Natural killer cell (primary cell): ENCODE data around the gene VPS26C. TPM values are rescaled to one million over a fixed set of nuclear protein-coding genes. Genes with fewer than 3 reads are reported as not detected.
A peak's percentile ranks its signal among the peaks of the same experiment; 100 is the strongest.

Source experiments
- ATAC-seq, 3 donors: fragments of 150-1000 bp in 2 of 3; fragments of 200-7000 bp in 1 of 3; cut with Tn5 transposase; 1 replicate in 1 of 3; 2 replicates in 2 of 3; pipeline ENCODE4 v1.10.0; 2021; ENCODE audit warnings: mild to moderate bottlenecking in 2 of 3, moderate library complexity in 2 of 3
- DNase-seq, 2 donors: peaks; one replicate each; pipeline versions ENCODE4 v3.0.0 to v3.0.0-alpha.2; 2013 to 2021; ENCODE audit warnings: mixed read lengths in 1 of 2
- H3K27ac ChIP-seq: one replicate; pipeline ENCODE4 v1.5.1; 2013; ENCODE audit warnings: mild to moderate bottlenecking, low read length
- H3K27me3 ChIP-seq: one replicate; pipeline ENCODE4 v1.6.1; 2013; ENCODE audit warnings: low read length; ENCODE audit not compliant: control insufficient read depth, insufficient read depth
- H3K36me3 ChIP-seq: one replicate; pipeline ENCODE4 v1.6.1; 2013; ENCODE audit warnings: low read length; ENCODE audit not compliant: control insufficient read depth, insufficient read depth
- H3K4me1 ChIP-seq: one replicate; pipeline ENCODE4 v1.6.1; 2013; ENCODE audit warnings: low read length; ENCODE audit not compliant: control insufficient read depth, insufficient read depth
- H3K4me3 ChIP-seq: one replicate; pipeline ENCODE4 v1.5.1; 2013; ENCODE audit warnings: low read length
- H3K9me3 ChIP-seq: one replicate; pipeline ENCODE4 v1.6.1; 2013; ENCODE audit warnings: low read length; ENCODE audit not compliant: control insufficient read depth, insufficient read depth
- H3K27ac Mint-ChIP-seq, 2 donors: one replicate each; pipeline ENCODE4 v1.8.0; 2022; ENCODE audit warnings: mild to moderate bottlenecking in 2 of 2, mixed read lengths in 2 of 2, moderate library complexity in 1 of 2
- H3K27me3 Mint-ChIP-seq, 2 donors: one replicate each; pipeline ENCODE4 v1.8.0; 2022; ENCODE audit warnings: low read depth in 2 of 2, mixed read lengths in 2 of 2
- H3K36me3 Mint-ChIP-seq: one replicate; pipeline ENCODE4 v1.8.0; 2022; ENCODE audit warnings: mixed read lengths
- H3K4me1 Mint-ChIP-seq, 2 donors: one replicate each; pipeline ENCODE4 v1.8.0; 2022; ENCODE audit warnings: mixed read lengths in 2 of 2
- H3K4me3 Mint-ChIP-seq: one replicate; pipeline ENCODE4 v1.8.0; 2022; ENCODE audit warnings: mild to moderate bottlenecking, moderate library complexity, mixed read lengths
- H3K9me3 Mint-ChIP-seq, 2 donors: one replicate each; pipeline ENCODE4 v1.8.0; 2022; ENCODE audit warnings: mixed read lengths in 2 of 2
- WGBS: methylation state at CpG from one replicate; pipeline ENCODE4 v1.1.7; 2013; ENCODE audit warnings: missing lambda C conversion rate; ENCODE audit not compliant: insufficient coverage; 5-methylcytosine and 5-hydroxymethylcytosine counted together
- intact Hi-C: fragments of 100-400 bp; cut with micrococcal nuclease; formaldehyde crosslinking; loops from one replicate; pipeline ENCODE4 v1.14.2; 2022
- total RNA-seq, 4 donors: library from RNA; stranded (reverse); fragments of 120-200 nt in 1 of 4; gene quantifications; one replicate each; pipeline versions ENCODE4 v1.2.3 to v1.2.4, GENCODE V29; 2013 to 2022
- TF ChIP-seq, protein P1 (sequence below): fragments of 200-600 bp; IDR thresholded peaks from one replicate; pipeline ENCODE4 v1.8.0; 2022; ENCODE audit warnings: antibody characterized with exemption

VPS26C gene
- total RNA-seq, 3 donors from 2014 or later (not counting 1 experiment from before 2014, with no cell fraction given) = 71.1 to 84.7 (median 72.2) TPM

GRCh38 chr21:37219761-37220432 is 47.2 kb downstream of the VPS26C start:
- Histone ChIP-seq H3K4me1 (peaks cover 32% of the 10 kb centered on the region), H3K9me3 (no peaks in the 10 kb centered on the region), H3K36me3 (peaks cover 2% of the 10 kb centered on the region), H3K27ac (peak overlapping the region; percentile 77), H3K4me3 (peak overlapping the region; percentile 69), H3K27me3 (no peaks in the 10 kb centered on the region)
- TF ChIP-seq, protein P1, sequence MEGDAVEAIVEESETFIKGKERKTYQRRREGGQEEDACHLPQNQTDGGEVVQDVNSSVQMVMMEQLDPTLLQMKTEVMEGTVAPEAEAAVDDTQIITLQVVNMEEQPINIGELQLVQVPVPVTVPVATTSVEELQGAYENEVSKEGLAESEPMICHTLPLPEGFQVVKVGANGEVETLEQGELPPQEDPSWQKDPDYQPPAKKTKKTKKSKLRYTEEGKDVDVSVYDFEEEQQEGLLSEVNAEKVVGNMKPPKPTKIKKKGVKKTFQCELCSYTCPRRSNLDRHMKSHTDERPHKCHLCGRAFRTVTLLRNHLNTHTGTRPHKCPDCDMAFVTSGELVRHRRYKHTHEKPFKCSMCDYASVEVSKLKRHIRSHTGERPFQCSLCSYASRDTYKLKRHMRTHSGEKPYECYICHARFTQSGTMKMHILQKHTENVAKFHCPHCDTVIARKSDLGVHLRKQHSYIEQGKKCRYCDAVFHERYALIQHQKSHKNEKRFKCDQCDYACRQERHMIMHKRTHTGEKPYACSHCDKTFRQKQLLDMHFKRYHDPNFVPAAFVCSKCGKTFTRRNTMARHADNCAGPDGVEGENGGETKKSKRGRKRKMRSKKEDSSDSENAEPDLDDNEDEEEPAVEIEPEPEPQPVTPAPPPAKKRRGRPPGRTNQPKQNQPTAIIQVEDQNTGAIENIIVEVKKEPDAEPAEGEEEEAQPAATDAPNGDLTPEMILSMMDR = no peak
- ATAC-seq (peak; percentile 9 to 45 (median 33)), DNase-seq (peak in 1 of 2 donors; percentile 62)
- 29% methylated on average over 13 of the region's 13 CpGs for WGBS
- H3K4me1 Mint-ChIP-seq = peaks cover 39 to 41% of the 10 kb centered on the region in 2 donors
- intact Hi-C loops = loop anchor here (2.0 to 10.0 kb wide), 4 partner anchors 145 to 342 kb away; partner anchors contain the start of genes DYRK1A, PIGP and TTC3
- peak overlapping the region; percentile 89 to 91 for H3K27ac Mint-ChIP-seq
- H3K36me3 Mint-ChIP-seq = no peaks in the 10 kb centered on the region
- H3K9me3 Mint-ChIP-seq = no peaks in the 10 kb centered on the region
- no peaks in the 10 kb centered on the region for H3K27me3 Mint-ChIP-seq
- H3K4me3 Mint-ChIP-seq = peak overlapping the region; percentile 95

- Mint-ChIP-seq H3K9me3 (no peaks in the 10 kb centered on the region), H3K27ac (no peak overlapping the region), H3K4me1 (peaks cover 4% of the 10 kb centered on the region in 2 donors), H3K4me3 (no peak overlapping the region), H3K27me3 (no peaks in the 10 kb centered on the region), H3K36me3 (no peaks in the 10 kb centered on the region)
- DNase-seq (no peak), ATAC-seq (no peak)
- H3K27ac ChIP-seq = no peak overlapping the region
- TF ChIP-seq, protein P1 = no peak
- intact Hi-C loops = no loop called here
- peaks cover 5% of the 10 kb centered on the region for H3K4me1 ChIP-seq
- H3K27me3 ChIP-seq = no peaks in the 10 kb centered on the region
- H3K4me3 ChIP-seq = no peak overlapping the region
- H3K9me3 ChIP-seq = no peaks in the 10 kb centered on the region
- H3K36me3 ChIP-seq = no peaks in the 10 kb centered on the region
- 93% methylated on average over 6 of the region's 9 CpGs for WGBS
Observed at GRCh38 chr21:37214952-37215351, 52.2 kb downstream of the VPS26C start.

- Mint-ChIP-seq H3K4me1 (peaks cover 8 to 21% of the 10 kb centered on the region in 2 donors), H3K4me3 (no peak overlapping the region), H3K9me3 (no peaks in the 10 kb centered on the region), H3K27ac (no peak overlapping the region), H3K36me3 (no peaks in the 10 kb centered on the region), H3K27me3 (peaks cover 0 to 6% of the 10 kb centered on the region in 2 donors)
- ATAC-seq (no peak), DNase-seq (no peak)
- TF ChIP-seq, protein P1 = no peak
- H3K4me3 ChIP-seq = no peak overlapping the region
- WGBS = no CpG with 5 or more reads among the region's 1 CpG
- no peaks in the 10 kb centered on the region for H3K27me3 ChIP-seq
- no peaks in the 10 kb centered on the region for H3K9me3 ChIP-seq
- H3K27ac ChIP-seq = no peak overlapping the region
- no peaks in the 10 kb centered on the region for H3K36me3 ChIP-seq
- H3K4me1 ChIP-seq = peaks cover 16% of the 10 kb centered on the region
- intact Hi-C loops = no loop called here
Observed at GRCh38 chr21:37210799-37211198, 56.3 kb downstream of the VPS26C start.
